ENCODE data around the gene SGMS2.

Gene SGMS2

GRCh38 chr4:107930821-107931774 lies 106.4 kb downstream of the SGMS2 start, which contains the start of gene CYP2U1:
Gene CYP2U1, plus strand, starts transcription at chr4:107931549. Its CDS starts 95 bp downstream, at chr4:107931644.
- peak; percentile 91 for DNase-seq (ENCODE audit: low spot score)
- TF ChIP-seq CTCF (IDR thresholded peaks at IDR 0.05; ENCODE audit: extremely low read depth, missing control alignments), result no peak

- DNase-seq (ENCODE audit: low spot score), result no peak
- TF ChIP-seq CTCF (IDR thresholded peaks at IDR 0.05; ENCODE audit: extremely low read depth, missing control alignments), result no peak
Measured at GRCh38 chr4:107931775-107932321, 107.1 kb downstream of the SGMS2 start.

GRCh38 chr4:107935246-107935645 lies 110.5 kb downstream of the SGMS2 start:
- TF ChIP-seq CTCF (IDR thresholded peaks at IDR 0.05; ENCODE audit: extremely low read depth, missing control alignments), result no peak
- no peak for DNase-seq (ENCODE audit: low spot score)

- peak; percentile 30 for DNase-seq (ENCODE audit: low spot score)
- no peak for TF ChIP-seq CTCF (IDR thresholded peaks at IDR 0.05; ENCODE audit: extremely low read depth, missing control alignments)
Measured at GRCh38 chr4:107937040-107937439, 112.3 kb downstream of the SGMS2 start.

GRCh38 chr4:107939307-107939706 lies 114.6 kb downstream of the SGMS2 start:
- no peak for DNase-seq (ENCODE audit: low spot score)
- TF ChIP-seq CTCF (IDR thresholded peaks at IDR 0.05; ENCODE audit: extremely low read depth, missing control alignments), result no peak

- no peak for TF ChIP-seq CTCF (IDR thresholded peaks at IDR 0.05; ENCODE audit: extremely low read depth, missing control alignments)
- no peak for DNase-seq (ENCODE audit: low spot score)
Measured at GRCh38 chr4:107945809-107946208, 121.1 kb downstream of the SGMS2 start.
